ENCODE data around the gene IRF2BPL. TPM values are rescaled to one million over a fixed set of nuclear protein-coding genes. Genes with fewer than 3 reads are reported as not detected.

Gene IRF2BPL
- total RNA-seq, 1 experiment from 2014 or later = 113 TPM

DNA sequence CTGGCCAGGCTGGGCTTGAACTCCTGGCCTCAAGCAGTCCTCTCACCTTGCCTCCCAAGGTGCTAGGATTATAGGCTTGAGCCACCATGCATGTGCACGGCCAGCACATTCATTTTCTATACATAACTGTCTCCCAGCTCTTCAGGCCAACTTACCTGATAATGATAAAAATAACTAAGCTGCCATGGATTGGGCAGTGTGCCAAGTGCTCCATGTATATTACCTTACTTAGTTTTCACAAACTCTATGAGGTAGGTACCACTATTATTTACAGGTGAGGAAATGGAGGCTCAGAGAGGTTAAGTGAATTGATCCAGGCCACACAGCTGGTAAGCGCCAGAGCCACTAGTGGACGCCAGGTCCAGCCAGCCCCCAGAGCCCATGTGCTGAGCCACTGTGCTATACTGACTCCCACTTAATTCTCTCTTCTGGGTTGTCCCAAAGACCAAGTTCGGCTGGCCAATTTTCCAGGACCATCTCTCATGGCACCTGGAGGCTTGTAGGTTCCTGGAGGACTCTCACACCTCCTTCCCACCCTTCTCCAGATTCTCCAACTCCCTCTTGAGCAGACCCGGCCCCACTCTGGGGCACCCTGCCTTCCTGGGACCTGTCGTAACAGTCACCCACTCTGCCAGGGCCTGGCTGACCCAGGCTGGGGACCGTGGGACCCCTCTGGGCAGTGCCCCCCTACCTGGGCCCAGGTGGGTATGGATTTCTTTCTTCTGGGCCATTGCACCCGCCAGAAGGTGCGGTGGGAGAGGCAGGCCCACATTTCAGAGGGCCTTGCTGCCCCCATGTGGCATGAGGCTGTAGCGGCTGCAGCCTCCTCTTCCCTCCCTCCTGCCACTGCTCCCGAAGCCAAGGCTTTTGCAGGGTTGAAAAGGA is 39.4 kb upstream of the IRF2BPL start:
- Histone ChIP-seq H3K27ac (ENCODE audit: low read length) (no peak overlapping the region), H2AFZ (ENCODE audit: low read length) (peak overlapping the region; percentile 60), H4K20me1 (ENCODE audit: low read length) (no peaks in the 10 kb centered on the region), H3K36me3 (ENCODE audit: low read depth, low read length) (no peaks in the 10 kb centered on the region), H3K9ac (ENCODE audit: low read length) (0 out of 2 replicates have a peak overlapping the region, but pooled peaks have one; percentile 1), H3K79me2 (ENCODE audit: low read length) (no peaks in the 10 kb centered on the region), H3K27me3 (ENCODE audit: low read length) (no peaks in the 10 kb centered on the region), H3K4me1 (ENCODE audit: insufficient read depth, low read length) (peaks cover 38% of the 10 kb centered on the region), H3F3A (ENCODE audit: low read length, unreplicated experiment) (no peaks in the 10 kb centered on the region), H3K9me3 (ENCODE audit: low read length) (no peaks in the 10 kb centered on the region), H3K9me2 (replicated peaks; ENCODE audit: low read length) (no peaks in the 10 kb centered on the region), H3K4me3 (ENCODE audit: low read length) (no peak overlapping the region), H3K4me2 (ENCODE audit: low read length) (peak overlapping the region; percentile 19)
- POLR2A ChIA-PET (ENCODE audit: unreplicated experiment) = no interaction called here
- ATAC-seq = peak; percentile 78
- no TSS peak for BruUV-seq (replicated peaks)
- CTCF ChIA-PET = interaction anchor here (0.6 to 1.7 kb wide), 5 partner anchors 8 to 192 kb away, joined by 3 to 10 read pairs (median 4); no protein-coding TSS in a partner anchor
- peak; percentile 95 for DNase-seq
- TF ChIP-seq EZH2phosphoT487 (IDR thresholded peaks at IDR 0.05; ENCODE audit: borderline replicate concordance, low read length) = no peak
- TF ChIP-seq EZH2 (IDR thresholded peaks at IDR 0.05; ENCODE audit: low read length, unreplicated experiment) = no peak
- TF ChIP-seq CTCF (conservative IDR thresholded peaks at IDR 0.05; ENCODE audit: low read depth, low read length) = peak; percentile 100
- intact Hi-C loops (cut with micrococcal nuclease) = loop anchor here (1.0 to 2.0 kb wide), 2 partner anchors 25 to 40 kb away; partner anchors contain the start of gene IRF2BPL

- DNase-seq = no peak
- Histone ChIP-seq H3K4me1 (ENCODE audit: insufficient read depth, low read length) (peaks cover 26% of the 10 kb centered on the region), H3K9me2 (replicated peaks; ENCODE audit: low read length) (no peaks in the 10 kb centered on the region), H3K4me2 (ENCODE audit: low read length) (no peak overlapping the region), H3K27ac (ENCODE audit: low read length) (no peak overlapping the region), H2AFZ (ENCODE audit: low read length) (no peak overlapping the region), H3K36me3 (ENCODE audit: low read depth, low read length) (no peaks in the 10 kb centered on the region), H3K9ac (ENCODE audit: low read length) (no peak overlapping the region), H3K27me3 (ENCODE audit: low read length) (no peaks in the 10 kb centered on the region), H3K79me2 (ENCODE audit: low read length) (no peaks in the 10 kb centered on the region), H3F3A (ENCODE audit: low read length, unreplicated experiment) (no peaks in the 10 kb centered on the region), H4K20me1 (ENCODE audit: low read length) (no peaks in the 10 kb centered on the region), H3K4me3 (ENCODE audit: low read length) (no peak overlapping the region), H3K9me3 (ENCODE audit: low read length) (no peaks in the 10 kb centered on the region)
- ATAC-seq = no peak
- POLR2A ChIA-PET (ENCODE audit: unreplicated experiment) = no interaction called here
- TF ChIP-seq CTCF (conservative IDR thresholded peaks at IDR 0.05; ENCODE audit: low read depth, low read length) (no peak), EZH2phosphoT487 (IDR thresholded peaks at IDR 0.05; ENCODE audit: borderline replicate concordance, low read length) (no peak), EZH2 (IDR thresholded peaks at IDR 0.05; ENCODE audit: low read length, unreplicated experiment) (no peak)
- CTCF ChIA-PET = no interaction called here
- BruUV-seq (replicated peaks) = no TSS peak
- intact Hi-C loops (cut with micrococcal nuclease) = no loop called here
Observed at GRCh38 chr14:77066578-77067172, 38.2 kb upstream of the IRF2BPL start.

Measured in PC-3 (cell line).